ENCODE measurements around the gene ARHGAP24. TPM values are rescaled to one million over a fixed set of nuclear protein-coding genes. Genes with fewer than 3 reads are reported as not detected.

ARHGAP24 gene
- total and polyA plus RNA-seq, 7 donors: 0.46 to 40.4 (median 23.1) TPM

DNA sequence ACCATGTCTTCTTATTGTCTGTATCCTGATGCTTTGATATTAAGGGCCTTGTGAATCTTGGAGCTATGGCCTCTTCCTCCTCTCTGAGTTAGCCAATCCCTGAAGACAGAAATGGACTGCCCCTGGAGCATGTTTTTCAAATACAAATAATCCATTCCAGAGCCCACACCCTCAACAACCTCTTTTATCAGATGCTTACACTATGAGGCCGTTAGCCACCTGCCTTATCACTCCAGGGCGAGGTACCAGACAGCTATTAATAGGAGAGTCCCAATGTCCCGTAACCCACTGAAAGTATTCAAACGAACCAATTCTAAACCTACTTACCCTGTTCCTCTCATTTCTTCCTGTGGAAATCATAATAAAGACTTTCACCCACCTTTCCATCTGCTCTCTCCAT, 165.0 kb downstream of the ARHGAP24 start:
- Histone ChIP-seq H3K4me1 (no peaks in the 10 kb centered on the region), H3K9me3 (no peaks in the 10 kb centered on the region), H3K36me3 (no peaks in the 10 kb centered on the region), H3K27me3 (no peaks in the 10 kb centered on the region), H3K4me3 (no peak overlapping the region), H3K27ac (no peak overlapping the region)
- WGBS, 2 donors: 64 to 86% methylated on average over 4 of the region's 4 CpGs
- no peak for DNase-seq
- TF ChIP-seq POLR2A (IDR thresholded peaks at IDR 0.05) (no peak), POLR2AphosphoS5 (IDR thresholded peaks at IDR 0.05) (no peak), EP300 (IDR thresholded peaks at IDR 0.05) (no peak)
- TF ChIP-seq, protein P1, sequence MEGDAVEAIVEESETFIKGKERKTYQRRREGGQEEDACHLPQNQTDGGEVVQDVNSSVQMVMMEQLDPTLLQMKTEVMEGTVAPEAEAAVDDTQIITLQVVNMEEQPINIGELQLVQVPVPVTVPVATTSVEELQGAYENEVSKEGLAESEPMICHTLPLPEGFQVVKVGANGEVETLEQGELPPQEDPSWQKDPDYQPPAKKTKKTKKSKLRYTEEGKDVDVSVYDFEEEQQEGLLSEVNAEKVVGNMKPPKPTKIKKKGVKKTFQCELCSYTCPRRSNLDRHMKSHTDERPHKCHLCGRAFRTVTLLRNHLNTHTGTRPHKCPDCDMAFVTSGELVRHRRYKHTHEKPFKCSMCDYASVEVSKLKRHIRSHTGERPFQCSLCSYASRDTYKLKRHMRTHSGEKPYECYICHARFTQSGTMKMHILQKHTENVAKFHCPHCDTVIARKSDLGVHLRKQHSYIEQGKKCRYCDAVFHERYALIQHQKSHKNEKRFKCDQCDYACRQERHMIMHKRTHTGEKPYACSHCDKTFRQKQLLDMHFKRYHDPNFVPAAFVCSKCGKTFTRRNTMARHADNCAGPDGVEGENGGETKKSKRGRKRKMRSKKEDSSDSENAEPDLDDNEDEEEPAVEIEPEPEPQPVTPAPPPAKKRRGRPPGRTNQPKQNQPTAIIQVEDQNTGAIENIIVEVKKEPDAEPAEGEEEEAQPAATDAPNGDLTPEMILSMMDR (IDR thresholded peaks at IDR 0.05): no peak
- intact Hi-C loops (cut with DNase I): no loop called here

GRCh38 chr4:85642356-85643100, 167.6 kb downstream of the ARHGAP24 start:
- WGBS, 2 donors: 87 to 94% methylated on average over 7 of the region's 7 CpGs

DNA sequence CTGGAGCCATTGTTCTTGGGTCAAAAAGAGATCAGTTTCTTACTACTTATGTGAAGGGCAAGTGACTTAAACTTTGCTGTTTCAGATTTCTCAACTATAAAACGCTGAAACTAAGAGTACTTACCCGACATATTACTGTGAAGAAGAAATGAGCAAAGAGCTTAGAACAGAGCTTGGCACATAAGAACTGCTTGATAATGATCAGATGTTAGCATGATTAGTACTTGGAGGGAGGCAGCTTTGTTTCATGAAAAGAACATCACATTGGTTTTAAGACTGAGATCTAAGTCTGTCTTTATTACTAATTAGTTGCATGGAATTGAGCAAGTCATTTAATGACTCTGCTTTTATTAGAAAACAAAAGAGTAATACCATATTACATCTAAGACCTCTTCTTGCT, 169.1 kb downstream of the ARHGAP24 start:
- TF ChIP-seq, protein P1 (IDR thresholded peaks at IDR 0.05): no peak
- no peak for TF ChIP-seq POLR2A (IDR thresholded peaks at IDR 0.05)
- TF ChIP-seq EP300 (IDR thresholded peaks at IDR 0.05): no peak
- no peak for TF ChIP-seq POLR2AphosphoS5 (IDR thresholded peaks at IDR 0.05)
- intact Hi-C loops (cut with DNase I): no loop called here
- Histone ChIP-seq H3K4me3 (no peak overlapping the region), H3K9me3 (no peaks in the 10 kb centered on the region), H3K27ac (no peak overlapping the region), H3K27me3 (no peaks in the 10 kb centered on the region), H3K4me1 (no peaks in the 10 kb centered on the region), H3K36me3 (no peaks in the 10 kb centered on the region)
- 81 to 91% methylated on average over 2 of the region's 2 CpGs for WGBS, 2 donors
- no peak for DNase-seq

More at GRCh38 chr4:85642356-85643100, 167.6 kb downstream of the ARHGAP24 start:
- intact Hi-C loops (cut with DNase I): no loop called here
- Histone ChIP-seq H3K27ac (no peak overlapping the region), H3K27me3 (no peaks in the 10 kb centered on the region), H3K4me3 (no peak overlapping the region), H3K4me1 (no peaks in the 10 kb centered on the region), H3K36me3 (no peaks in the 10 kb centered on the region), H3K9me3 (no peaks in the 10 kb centered on the region)
- DNase-seq: no peak
- no peak for TF ChIP-seq POLR2A (IDR thresholded peaks at IDR 0.05)
- TF ChIP-seq EP300 (IDR thresholded peaks at IDR 0.05): no peak
- TF ChIP-seq POLR2AphosphoS5 (IDR thresholded peaks at IDR 0.05): no peak
- TF ChIP-seq, protein P1 (IDR thresholded peaks at IDR 0.05): no peak

DNA sequence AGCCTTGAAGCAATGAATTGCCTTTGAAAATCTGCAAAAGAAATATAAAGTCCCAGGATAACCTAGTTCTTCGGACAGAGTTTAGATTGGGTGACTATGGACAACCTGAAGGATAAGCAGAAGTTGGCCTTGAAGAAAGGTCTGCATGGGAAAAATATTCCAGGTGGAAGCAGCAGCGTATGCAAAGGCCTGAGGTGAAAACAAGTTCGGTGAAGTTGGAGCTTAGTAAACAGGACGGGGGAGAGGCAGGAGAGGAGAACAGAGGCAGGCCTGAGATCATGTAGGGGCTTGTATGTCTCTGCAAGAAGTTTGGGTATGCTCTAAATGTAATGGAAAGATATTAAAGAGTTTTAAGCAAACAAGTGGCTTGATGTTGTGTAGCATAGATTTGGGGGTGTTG, 176.0 kb downstream of the ARHGAP24 start:
- no peak overlapping the region for H3K27ac ChIP-seq
- no peak for TF ChIP-seq POLR2A (IDR thresholded peaks at IDR 0.05)
- TF ChIP-seq, protein P1 (IDR thresholded peaks at IDR 0.05): no peak
- TF ChIP-seq EP300 (IDR thresholded peaks at IDR 0.05): no peak
- TF ChIP-seq POLR2AphosphoS5 (IDR thresholded peaks at IDR 0.05): no peak
- H3K36me3 ChIP-seq: no peaks in the 10 kb centered on the region
- 93 to 94% methylated on average over 4 of the region's 4 CpGs for WGBS, 2 donors
- no peak for DNase-seq
- intact Hi-C loops (cut with DNase I): no loop called here
- no peaks in the 10 kb centered on the region for H3K27me3 ChIP-seq
- no peaks in the 10 kb centered on the region for H3K9me3 ChIP-seq
- H3K4me3 ChIP-seq: no peak overlapping the region
- H3K4me1 ChIP-seq: no peaks in the 10 kb centered on the region
